GM23248 (cell line): Measurements from ENCODE around the gene NT5M. TPM values are rescaled to one million over a fixed set of nuclear protein-coding genes. Genes with fewer than 3 reads are reported as not detected.

Experiments used
- DNase-seq: peaks from one replicate; pipeline ENCODE4 v3.0.0-alpha.2; 2015
- H2AFZ ChIP-seq: fragments of 200-600 bp; sonication (generic); 2 replicates; pipeline ENCODE4 v1.6.1; 2016; ENCODE audit warnings: antibody characterized with exemption
- H3F3A ChIP-seq: fragments of 200-600 bp; sonication (generic); 2 replicates; pipeline ENCODE4 v1.6.1; 2016; ENCODE audit warnings: mild to moderate bottlenecking, antibody characterized with exemption, mixed run types; ENCODE audit not compliant: insufficient read depth
- H3K27ac ChIP-seq: fragments of 200-600 bp; sonication (generic); 2 replicates; pipeline ENCODE4 v1.5.1; 2016; ENCODE audit warnings: mild to moderate bottlenecking
- H3K27me3 ChIP-seq: fragments of 200-600 bp; sonication (generic); replicated peaks from 2 replicates; pipeline ENCODE4 v1.6.1; 2016; ENCODE audit warnings: mild to moderate bottlenecking; ENCODE audit not compliant: insufficient read depth
- H3K36me3 ChIP-seq: fragments of 200-600 bp; sonication (generic); 2 replicates; pipeline ENCODE4 v1.6.1; 2016; ENCODE audit warnings: low read depth, mild to moderate bottlenecking
- H3K4me1 ChIP-seq: fragments of 200-600 bp; sonication (generic); 2 replicates; pipeline ENCODE4 v1.6.1; 2016; ENCODE audit warnings: mild to moderate bottlenecking; ENCODE audit not compliant: insufficient read depth
- H3K4me2 ChIP-seq: fragments of 200-600 bp; sonication (generic); one replicate; pipeline ENCODE4 v1.6.1; 2016; ENCODE audit warnings: mild to moderate bottlenecking; ENCODE audit not compliant: unreplicated experiment
- H3K4me3 ChIP-seq: fragments of 200-600 bp; sonication (generic); 2 replicates; pipeline ENCODE4 v1.5.1; 2016; ENCODE audit warnings: mild to moderate bottlenecking
- H3K79me2 ChIP-seq: fragments of 200-600 bp; sonication (generic); 2 replicates; pipeline ENCODE4 v1.6.1; 2016; ENCODE audit warnings: mild to moderate bottlenecking; ENCODE audit not compliant: insufficient read depth
- H3K9ac ChIP-seq: fragments of 200-600 bp; sonication (generic); 2 replicates; pipeline ENCODE4 v1.6.1; 2016; ENCODE audit warnings: mild to moderate bottlenecking
- H3K9me2 ChIP-seq: fragments of 200-600 bp; sonication (generic); 2 replicates; pipeline ENCODE4 v1.6.1; 2016; ENCODE audit warnings: mixed run types, mild to moderate bottlenecking, moderate library complexity; ENCODE audit not compliant: insufficient read depth
- H3K9me3 ChIP-seq: fragments of 200-600 bp; sonication (generic); one replicate; pipeline ENCODE4 v1.6.1; 2017; ENCODE audit warnings: low read depth
- H4K20me1 ChIP-seq: fragments of 200-600 bp; sonication (generic); 2 replicates; pipeline ENCODE4 v1.6.0; 2016; ENCODE audit not compliant: insufficient read depth
- EZH2 ChIP-seq: fragments of 200-600 bp; sonication (generic); IDR thresholded peaks from 2 replicates; pipeline ENCODE4 v1.6.1; 2018; ENCODE audit warnings: antibody characterized with exemption, mild to moderate bottlenecking; ENCODE audit not compliant: insufficient read depth, poor library complexity, severe bottlenecking
- EZH2phosphoT487 ChIP-seq: fragments of 200-600 bp; sonication (generic); IDR thresholded peaks from 2 replicates; pipeline ENCODE4 v1.6.1; 2018; ENCODE audit warnings: antibody characterized with exemption, moderate library complexity, mild to moderate bottlenecking, low read depth; ENCODE audit not compliant: insufficient read depth
- whole genome bisulfite sequencing, 2 experiments: methylation state at CpG; one replicate each; pipeline ENCODE4 v1.1.6; 2015 to 2017; ENCODE audit warnings: low lambda C conversion rate in 2 of 2, low coverage in 1 of 2; ENCODE audit errors: missing lambda C conversion rate in 2 of 2; 5-methylcytosine and 5-hydroxymethylcytosine counted together
- in situ Hi-C: fragments of 300-500 bp; cut with MboI; formaldehyde crosslinking; loops from 2 replicates; pipeline ENCODE4 v1.15.0; 2020
- polyA plus RNA-seq: library from polyadenylated mRNA; unstranded; fragments of >200 nt; fragmentation: Nextera tagmentation; extraction: Ambion mirVana; gene quantifications from 2 replicates; pipeline ENCODE4 v1.2.1, GENCODE V29; 2016
- total RNA-seq: library from RNA; depleted of rRNA; stranded (reverse); fragments of >200 nt; shearing (Covaris generic); gene quantifications from 2 replicates; pipeline ENCODE4 v1.2.3, GENCODE V29; 2014

NT5M gene
- total and polyA plus RNA-seq, 2 experiments from 2014 or later: 3.3 to 5.1 TPM

DNA sequence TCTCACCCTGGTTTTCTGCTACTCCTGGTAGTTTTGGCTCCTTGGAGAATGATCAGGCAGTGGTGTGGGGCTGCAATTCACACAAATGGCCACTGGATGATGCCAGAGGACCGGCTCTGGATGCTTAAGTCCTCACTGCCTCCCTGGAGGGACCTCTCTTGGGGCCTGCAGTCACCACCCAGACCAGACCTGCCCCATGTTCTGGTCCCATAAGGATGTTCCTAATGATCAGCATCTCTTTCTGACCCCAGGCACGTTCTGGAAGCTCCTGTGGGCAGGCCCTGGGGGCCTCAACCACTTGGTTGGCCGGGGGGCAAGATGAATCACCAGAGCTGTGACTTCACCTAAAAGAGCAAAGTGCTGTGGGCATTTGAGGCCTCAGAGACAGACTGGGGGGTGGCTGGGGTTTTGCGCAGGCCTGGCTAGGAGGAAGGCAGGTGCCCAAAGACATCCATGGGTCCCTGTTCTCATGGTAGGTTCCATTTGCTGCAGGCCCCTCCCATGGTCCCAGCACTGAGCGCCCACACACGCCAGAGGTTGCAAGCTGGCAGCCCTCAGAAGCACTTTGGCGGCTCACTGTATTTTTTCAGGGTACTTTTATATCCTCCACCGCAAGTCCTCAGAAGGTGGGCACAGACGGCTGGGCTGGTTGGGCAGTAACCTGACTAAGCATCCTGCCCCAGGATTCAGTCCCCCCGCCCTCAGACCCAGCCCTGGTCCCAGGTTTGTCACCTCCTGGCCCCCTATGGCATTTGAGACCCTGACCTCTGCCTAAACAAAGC lies 53.2 kb downstream of the NT5M start:
- peak; percentile 90 for DNase-seq
- Histone ChIP-seq H3F3A (no peaks in the 10 kb centered on the region), H3K4me3 (no peak overlapping the region), H3K9me3 (no peaks in the 10 kb centered on the region), H3K4me1 (no peaks in the 10 kb centered on the region), H3K27me3 (no peaks in the 10 kb centered on the region), H4K20me1 (no peaks in the 10 kb centered on the region), H3K27ac (no peak overlapping the region), H3K36me3 (no peaks in the 10 kb centered on the region), H3K9ac (no peak overlapping the region), H3K4me2 (no peak overlapping the region), H2AFZ (no peak overlapping the region), H3K9me2 (no peaks in the 10 kb centered on the region), H3K79me2 (no peaks in the 10 kb centered on the region)
- in situ Hi-C loops: loop anchor here (10.0 kb wide), 2 partner anchors 138 to 288 kb away; partner anchors contain the start of gene RASD1
- 67 to 75% methylated on average over 10 of the region's 10 CpGs for WGBS, 2 experiments
- TF ChIP-seq EZH2 (no peak), EZH2phosphoT487 (no peak)

GRCh38 chr17:17356931-17357270 lies 53.7 kb downstream of the NT5M start:
- H3K4me2 ChIP-seq: no peak overlapping the region
- no peaks in the 10 kb centered on the region for H3K4me1 ChIP-seq
- H3K9me3 ChIP-seq: no peaks in the 10 kb centered on the region
- no peak overlapping the region for H3K27ac ChIP-seq
- no peaks in the 10 kb centered on the region for H3K27me3 ChIP-seq
- 73 to 77% methylated on average over 10 of the region's 10 CpGs for WGBS, 2 experiments
- H3K79me2 ChIP-seq: no peaks in the 10 kb centered on the region
- no peak for DNase-seq
- no peak overlapping the region for H3K4me3 ChIP-seq
- H3F3A ChIP-seq: no peaks in the 10 kb centered on the region
- no peak overlapping the region for H3K9ac ChIP-seq
- no peaks in the 10 kb centered on the region for H3K9me2 ChIP-seq
- H3K36me3 ChIP-seq: no peaks in the 10 kb centered on the region
- no peak for TF ChIP-seq EZH2phosphoT487
- no peak overlapping the region for H2AFZ ChIP-seq
- in situ Hi-C loops: loop anchor here (10.0 kb wide), 2 partner anchors 138 to 288 kb away; partner anchors contain the start of gene RASD1
- no peaks in the 10 kb centered on the region for H4K20me1 ChIP-seq

DNA sequence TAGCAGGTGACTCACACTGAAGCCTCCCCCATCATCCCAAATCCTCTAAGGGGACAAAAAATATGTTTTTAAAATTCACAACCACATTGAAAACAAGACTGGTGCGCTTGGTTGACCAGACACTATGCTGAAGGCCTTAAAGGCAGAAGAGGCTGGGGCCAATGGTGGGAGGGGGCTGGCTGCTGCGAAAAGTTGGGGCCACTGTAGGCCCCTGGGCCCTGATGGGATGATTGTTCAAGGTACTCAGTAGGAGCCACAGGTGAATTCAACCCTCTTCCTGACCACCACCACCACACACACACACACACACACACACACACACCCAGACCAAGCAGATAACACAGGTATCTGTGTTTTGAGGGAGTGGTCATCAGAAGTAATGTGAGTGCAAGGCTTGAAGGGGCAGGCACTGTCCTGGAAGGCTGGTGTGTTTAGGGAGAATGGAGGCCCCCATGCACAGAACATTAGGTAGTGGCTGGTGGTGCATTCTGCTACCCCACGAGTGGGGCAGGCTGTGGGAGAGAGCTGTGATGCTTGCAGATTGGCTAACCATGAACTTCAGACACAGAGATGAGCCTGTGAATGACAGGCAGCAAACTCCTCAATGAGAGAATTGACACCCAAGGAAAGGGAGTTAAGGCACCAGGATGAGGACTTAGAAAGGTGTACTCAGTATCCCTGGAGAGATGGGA lies 55.0 kb downstream of the NT5M start:
- no peaks in the 10 kb centered on the region for H3K4me1 ChIP-seq
- in situ Hi-C loops: loop anchor here (10.0 kb wide), 2 partner anchors 137 to 287 kb away; partner anchors contain the start of gene RASD1

DNA sequence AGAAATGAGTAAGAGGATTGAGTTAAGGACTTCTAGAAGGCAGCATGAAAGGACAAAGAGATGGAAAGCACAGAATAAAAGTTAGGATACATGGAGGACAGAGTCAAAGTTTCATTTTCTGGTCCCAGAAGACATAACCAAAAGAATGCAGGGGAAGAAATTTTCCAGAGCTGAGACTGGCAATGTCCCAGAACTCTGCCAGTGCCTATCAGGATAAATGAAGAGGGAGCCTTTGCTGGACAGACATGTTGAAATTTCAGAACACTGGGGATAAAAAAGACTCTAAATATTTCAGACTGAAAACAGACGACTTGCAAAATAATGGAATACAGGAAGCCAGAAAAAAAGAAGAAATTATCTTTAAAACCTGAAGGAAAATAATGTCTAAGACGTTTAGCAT lies 55.7 kb downstream of the NT5M start:
- TF ChIP-seq EZH2phosphoT487: no peak
- no peak for TF ChIP-seq EZH2
- 60 to 66% methylated on average over 2 of the region's 2 CpGs for WGBS, 2 experiments
- H3K4me3 ChIP-seq: no peak overlapping the region
- no peaks in the 10 kb centered on the region for H3K9me2 ChIP-seq
- no peaks in the 10 kb centered on the region for H3F3A ChIP-seq
- no peak overlapping the region for H3K4me2 ChIP-seq
- no peaks in the 10 kb centered on the region for H3K27me3 ChIP-seq
- H3K9me3 ChIP-seq: no peaks in the 10 kb centered on the region
- no peaks in the 10 kb centered on the region for H4K20me1 ChIP-seq
- H3K79me2 ChIP-seq: no peaks in the 10 kb centered on the region
- H3K9ac ChIP-seq: no peak overlapping the region
- no peaks in the 10 kb centered on the region for H3K4me1 ChIP-seq
- no peak overlapping the region for H3K27ac ChIP-seq
- H2AFZ ChIP-seq: no peak overlapping the region
- DNase-seq: no peak
- in situ Hi-C loops: loop anchor here (10.0 kb wide), 2 partner anchors 136 to 286 kb away; partner anchors contain the start of gene RASD1
- no peaks in the 10 kb centered on the region for H3K36me3 ChIP-seq

More for the DNA sequence above, 55.0 kb downstream of the NT5M start:
- TF ChIP-seq EZH2phosphoT487 (no peak), EZH2 (no peak)
- Histone ChIP-seq H3K4me3 (no peak overlapping the region), H4K20me1 (no peaks in the 10 kb centered on the region), H3K9ac (no peak overlapping the region), H3K9me2 (no peaks in the 10 kb centered on the region), H3K27me3 (no peaks in the 10 kb centered on the region), H3K27ac (no peak overlapping the region), H3K79me2 (no peaks in the 10 kb centered on the region), H3F3A (no peaks in the 10 kb centered on the region), H3K9me3 (no peaks in the 10 kb centered on the region), H2AFZ (no peak overlapping the region), H3K4me2 (no peak overlapping the region), H3K36me3 (no peaks in the 10 kb centered on the region)
- WGBS, 2 experiments: 54 to 59% methylated on average over 3 of the region's 3 CpGs
- no peak for DNase-seq
